Measurements from ENCODE around the gene TRAF5. TPM values are rescaled to one million over a fixed set of nuclear protein-coding genes. Genes with fewer than 3 reads are reported as not detected.

TRAF5 gene
- total RNA-seq, 1 donor from 2014 or later, result 14.4 TPM

GRCh38 chr1:211328084-211328694 lies 1.6 kb downstream of the TRAF5 start:
- no peak overlapping the region for H2AFZ ChIP-seq (ENCODE audit: low read depth, low read length)
- no peak for FAIRE-seq
- DNase-seq (ENCODE audit: low read depth), result no peak
- Mint-ChIP-seq H3K27me3 (ENCODE audit: low read depth, unreplicated experiment) (peaks cover 2% of the 10 kb centered on the region), H3K4me3 (ENCODE audit: unreplicated experiment) (peak overlapping the region; percentile 91), H3K27ac (ENCODE audit: unreplicated experiment) (no peak overlapping the region), H3K9me3 (ENCODE audit: unreplicated experiment) (peaks cover 2% of the 10 kb centered on the region), H3K36me3 (ENCODE audit: low read depth, unreplicated experiment) (peaks cover 7% of the 10 kb centered on the region), H3K4me1 (ENCODE audit: low read depth, unreplicated experiment) (peaks cover 21% of the 10 kb centered on the region)
- no peak overlapping the region for H3K27ac ChIP-seq (ENCODE audit: low read depth, low read length)
- no peaks in the 10 kb centered on the region for H3K36me3 ChIP-seq (ENCODE audit: insufficient read depth, low read length)
- no peaks in the 10 kb centered on the region for H3K9me3 ChIP-seq (ENCODE audit: insufficient read depth, low read depth, low read length)
- peaks cover 57% of the 10 kb centered on the region for H3K79me2 ChIP-seq (ENCODE audit: insufficient read depth, low read length)
- H3K4me2 ChIP-seq (ENCODE audit: low read length), result peak overlapping the region; percentile 90
- H3K4me3 ChIP-seq (ENCODE audit: insufficient read depth, low read depth, low read length), result no peak overlapping the region
- no peak for TF ChIP-seq EZH2 (IDR thresholded peaks at IDR 0.05; ENCODE audit: insufficient read depth, low read length)
- peaks cover 15% of the 10 kb centered on the region for H3K4me1 ChIP-seq (ENCODE audit: insufficient read depth, low read length)
- peaks cover 51% of the 10 kb centered on the region for H4K20me1 ChIP-seq (ENCODE audit: insufficient read depth, low read length)
- H3K27me3 ChIP-seq (ENCODE audit: insufficient read depth, low read length), result no peaks in the 10 kb centered on the region
- H3K9ac ChIP-seq (ENCODE audit: low read length), result no peak overlapping the region

- Histone ChIP-seq H3K27ac (ENCODE audit: low read depth, low read length) (no peak overlapping the region), H3K9me3 (ENCODE audit: insufficient read depth, low read depth, low read length) (no peaks in the 10 kb centered on the region), H3K4me1 (ENCODE audit: insufficient read depth, low read length) (peaks cover 15% of the 10 kb centered on the region), H3K9ac (ENCODE audit: low read length) (no peak overlapping the region), H3K36me3 (ENCODE audit: insufficient read depth, low read length) (no peaks in the 10 kb centered on the region), H4K20me1 (ENCODE audit: insufficient read depth, low read length) (peaks cover 58% of the 10 kb centered on the region), H2AFZ (ENCODE audit: low read depth, low read length) (no peak overlapping the region), H3K4me2 (ENCODE audit: low read length) (no peak overlapping the region), H3K4me3 (ENCODE audit: insufficient read depth, low read depth, low read length) (no peak overlapping the region), H3K27me3 (ENCODE audit: insufficient read depth, low read length) (no peaks in the 10 kb centered on the region), H3K79me2 (ENCODE audit: insufficient read depth, low read length) (peaks cover 64% of the 10 kb centered on the region)
- H3K36me3 Mint-ChIP-seq (ENCODE audit: low read depth, unreplicated experiment), result peaks cover 7% of the 10 kb centered on the region
- no peak overlapping the region for H3K4me3 Mint-ChIP-seq (ENCODE audit: unreplicated experiment)
- H3K27ac Mint-ChIP-seq (ENCODE audit: unreplicated experiment), result no peak overlapping the region
- H3K27me3 Mint-ChIP-seq (ENCODE audit: low read depth, unreplicated experiment), result peaks cover 2% of the 10 kb centered on the region
- peaks cover 21% of the 10 kb centered on the region for H3K4me1 Mint-ChIP-seq (ENCODE audit: low read depth, unreplicated experiment)
- DNase-seq (ENCODE audit: low read depth), result no peak
- FAIRE-seq, result no peak
- H3K9me3 Mint-ChIP-seq (ENCODE audit: unreplicated experiment), result peaks cover 2% of the 10 kb centered on the region
- TF ChIP-seq EZH2 (IDR thresholded peaks at IDR 0.05; ENCODE audit: insufficient read depth, low read length) (no peak), CTCF (IDR thresholded peaks at IDR 0.05; ENCODE audit: insufficient read depth, low read depth, low read length) (no peak)
These were observed 2.3 kb downstream of the TRAF5 start for GRCh38 chr1:211328866-211329475.

GRCh38 chr1:211329764-211330201 lies 3.1 kb downstream of the TRAF5 start:
- peaks cover 2% of the 10 kb centered on the region for H3K9me3 Mint-ChIP-seq (ENCODE audit: unreplicated experiment)
- TF ChIP-seq EZH2 (IDR thresholded peaks at IDR 0.05; ENCODE audit: insufficient read depth, low read length), result no peak
- TF ChIP-seq CTCF (IDR thresholded peaks at IDR 0.05; ENCODE audit: insufficient read depth, low read depth, low read length), result no peak
- Histone ChIP-seq H2AFZ (ENCODE audit: low read depth, low read length) (no peak overlapping the region), H3K4me1 (ENCODE audit: insufficient read depth, low read length) (peaks cover 15% of the 10 kb centered on the region), H3K36me3 (ENCODE audit: insufficient read depth, low read length) (no peaks in the 10 kb centered on the region), H3K9me3 (ENCODE audit: insufficient read depth, low read depth, low read length) (no peaks in the 10 kb centered on the region), H3K27ac (ENCODE audit: low read depth, low read length) (no peak overlapping the region), H3K9ac (ENCODE audit: low read length) (no peak overlapping the region), H4K20me1 (ENCODE audit: insufficient read depth, low read length) (peaks cover 64% of the 10 kb centered on the region), H3K4me2 (ENCODE audit: low read length) (no peak overlapping the region), H3K4me3 (ENCODE audit: insufficient read depth, low read depth, low read length) (no peak overlapping the region), H3K27me3 (ENCODE audit: insufficient read depth, low read length) (no peaks in the 10 kb centered on the region), H3K79me2 (ENCODE audit: insufficient read depth, low read length) (peaks cover 69% of the 10 kb centered on the region)
- H3K4me1 Mint-ChIP-seq (ENCODE audit: low read depth, unreplicated experiment), result peaks cover 21% of the 10 kb centered on the region
- H3K27ac Mint-ChIP-seq (ENCODE audit: unreplicated experiment), result peak overlapping the region; percentile 5
- peak overlapping the region; percentile 31 for H3K4me3 Mint-ChIP-seq (ENCODE audit: unreplicated experiment)
- H3K27me3 Mint-ChIP-seq (ENCODE audit: low read depth, unreplicated experiment), result peaks cover 2% of the 10 kb centered on the region
- FAIRE-seq (no peak), DNase-seq (ENCODE audit: low read depth) (no peak)
- peaks cover 10% of the 10 kb centered on the region for H3K36me3 Mint-ChIP-seq (ENCODE audit: low read depth, unreplicated experiment)

Measured in astrocyte (in vitro differentiated cells and primary cell).